C4-2B (cell line): ENCODE results near the gene SEMA5A.

Source experiments
- H3K27ac ChIP-seq: fragments of 450-650 bp; 2 replicates; pipeline ENCODE4 v1.5.1; 2017
- ZFX ChIP-seq: fragments of 450-650 bp; IDR thresholded peaks from 2 replicates; pipeline ENCODE4 v1.6.1; 2017
- TF ChIP-seq, protein P1 (sequence below): fragments of 450-650 bp; conservative IDR thresholded peaks from 2 replicates; pipeline ENCODE4 v1.5.1; 2017; ENCODE audit warnings: mild to moderate bottlenecking

The SEMA5A gene

DNA sequence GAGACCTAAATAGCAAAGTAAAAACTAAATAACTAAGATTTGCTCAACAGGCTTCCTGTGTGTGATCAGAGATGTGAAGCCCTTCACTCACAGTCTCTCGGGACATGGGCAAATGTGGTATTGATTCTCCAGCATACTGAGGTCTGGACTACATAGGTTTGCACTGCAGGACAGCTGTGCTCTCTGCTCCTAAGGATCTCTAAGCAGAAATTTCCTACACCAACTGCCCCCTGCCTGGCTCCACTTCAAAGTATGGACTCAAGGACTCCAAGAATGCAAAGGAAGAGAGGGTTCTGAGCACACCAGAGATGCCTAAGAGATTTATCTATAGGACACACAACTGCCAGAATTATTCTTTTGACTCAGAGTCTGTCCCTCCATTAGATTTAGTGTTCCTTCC, 487.2 kb downstream of the SEMA5A start:
- no peak overlapping the region for H3K27ac ChIP-seq

DNA sequence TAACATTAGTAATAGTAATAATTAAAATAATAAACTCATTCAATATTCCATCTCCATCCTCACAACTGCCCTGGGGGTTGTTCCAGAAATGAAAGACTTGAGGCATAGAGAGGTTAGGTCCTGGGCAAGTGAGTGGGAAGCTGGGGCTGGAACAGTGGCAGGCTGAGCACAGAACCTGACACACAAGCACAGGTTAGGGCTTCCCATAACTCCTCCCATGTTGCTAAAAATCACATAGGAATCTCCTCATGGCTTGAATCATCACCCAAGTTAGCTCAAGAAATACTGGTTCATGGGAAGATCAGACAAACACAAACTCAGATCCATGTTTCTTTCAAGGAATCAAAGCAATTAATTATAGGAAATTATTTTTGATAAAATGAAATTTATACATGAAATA, 487.7 kb downstream of the SEMA5A start:
- no peak overlapping the region for H3K27ac ChIP-seq
- TF ChIP-seq ZFX = no peak
- TF ChIP-seq, protein P1, sequence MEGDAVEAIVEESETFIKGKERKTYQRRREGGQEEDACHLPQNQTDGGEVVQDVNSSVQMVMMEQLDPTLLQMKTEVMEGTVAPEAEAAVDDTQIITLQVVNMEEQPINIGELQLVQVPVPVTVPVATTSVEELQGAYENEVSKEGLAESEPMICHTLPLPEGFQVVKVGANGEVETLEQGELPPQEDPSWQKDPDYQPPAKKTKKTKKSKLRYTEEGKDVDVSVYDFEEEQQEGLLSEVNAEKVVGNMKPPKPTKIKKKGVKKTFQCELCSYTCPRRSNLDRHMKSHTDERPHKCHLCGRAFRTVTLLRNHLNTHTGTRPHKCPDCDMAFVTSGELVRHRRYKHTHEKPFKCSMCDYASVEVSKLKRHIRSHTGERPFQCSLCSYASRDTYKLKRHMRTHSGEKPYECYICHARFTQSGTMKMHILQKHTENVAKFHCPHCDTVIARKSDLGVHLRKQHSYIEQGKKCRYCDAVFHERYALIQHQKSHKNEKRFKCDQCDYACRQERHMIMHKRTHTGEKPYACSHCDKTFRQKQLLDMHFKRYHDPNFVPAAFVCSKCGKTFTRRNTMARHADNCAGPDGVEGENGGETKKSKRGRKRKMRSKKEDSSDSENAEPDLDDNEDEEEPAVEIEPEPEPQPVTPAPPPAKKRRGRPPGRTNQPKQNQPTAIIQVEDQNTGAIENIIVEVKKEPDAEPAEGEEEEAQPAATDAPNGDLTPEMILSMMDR = no peak

More for the DNA sequence above, 487.2 kb downstream of the SEMA5A start:
- TF ChIP-seq ZFX = no peak
- TF ChIP-seq, protein P1 = no peak

DNA sequence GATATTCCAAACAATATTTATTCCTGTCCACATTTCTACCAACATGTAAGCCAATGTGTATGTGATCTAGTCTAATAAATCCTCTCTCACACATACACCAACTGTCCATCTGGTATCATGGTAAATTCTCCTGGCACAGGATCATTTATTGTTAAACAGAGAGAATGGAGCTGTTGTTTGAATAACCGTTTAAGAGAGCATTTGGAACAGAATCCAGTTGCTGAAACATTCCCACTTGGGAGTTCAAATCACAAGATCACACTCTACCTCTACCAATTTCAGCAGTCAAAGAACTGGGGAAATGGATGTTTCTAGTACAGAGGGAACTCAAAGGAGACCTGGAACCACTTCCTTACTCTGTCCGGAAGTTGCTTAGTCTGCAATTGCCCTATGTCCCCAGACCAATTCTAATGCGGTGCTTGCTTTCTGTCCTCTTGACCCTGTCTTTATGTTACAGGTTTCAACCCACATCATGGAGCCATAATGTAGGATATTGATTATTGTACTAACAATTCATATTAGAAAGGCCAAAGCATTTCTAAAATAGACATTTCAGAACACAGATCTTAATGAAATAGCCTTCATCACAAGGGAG, 488.4 kb downstream of the SEMA5A start:
- TF ChIP-seq, protein P1 = no peak
- TF ChIP-seq ZFX = no peak
- no peak overlapping the region for H3K27ac ChIP-seq

DNA sequence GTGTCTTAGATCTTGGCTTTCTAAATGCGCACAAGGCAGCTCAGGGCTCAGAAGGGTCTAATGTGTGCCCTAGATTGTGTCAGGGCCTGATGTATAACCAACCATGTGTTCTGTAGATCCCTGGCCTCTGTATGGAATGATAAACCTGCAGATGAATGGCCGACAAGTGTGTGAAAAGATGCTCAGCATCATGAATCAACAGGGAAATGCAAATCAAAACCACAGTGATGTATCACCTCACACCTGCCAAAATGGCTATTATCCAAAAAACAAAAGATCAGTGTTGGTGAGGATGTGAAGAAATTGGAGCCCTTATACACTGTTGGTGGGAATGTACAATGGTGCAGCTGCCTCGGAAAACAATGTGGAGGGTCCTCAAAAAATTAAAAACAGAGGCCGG, 489.8 kb downstream of the SEMA5A start:
- no peak overlapping the region for H3K27ac ChIP-seq
- TF ChIP-seq, protein P1 = no peak
- TF ChIP-seq ZFX = no peak

DNA sequence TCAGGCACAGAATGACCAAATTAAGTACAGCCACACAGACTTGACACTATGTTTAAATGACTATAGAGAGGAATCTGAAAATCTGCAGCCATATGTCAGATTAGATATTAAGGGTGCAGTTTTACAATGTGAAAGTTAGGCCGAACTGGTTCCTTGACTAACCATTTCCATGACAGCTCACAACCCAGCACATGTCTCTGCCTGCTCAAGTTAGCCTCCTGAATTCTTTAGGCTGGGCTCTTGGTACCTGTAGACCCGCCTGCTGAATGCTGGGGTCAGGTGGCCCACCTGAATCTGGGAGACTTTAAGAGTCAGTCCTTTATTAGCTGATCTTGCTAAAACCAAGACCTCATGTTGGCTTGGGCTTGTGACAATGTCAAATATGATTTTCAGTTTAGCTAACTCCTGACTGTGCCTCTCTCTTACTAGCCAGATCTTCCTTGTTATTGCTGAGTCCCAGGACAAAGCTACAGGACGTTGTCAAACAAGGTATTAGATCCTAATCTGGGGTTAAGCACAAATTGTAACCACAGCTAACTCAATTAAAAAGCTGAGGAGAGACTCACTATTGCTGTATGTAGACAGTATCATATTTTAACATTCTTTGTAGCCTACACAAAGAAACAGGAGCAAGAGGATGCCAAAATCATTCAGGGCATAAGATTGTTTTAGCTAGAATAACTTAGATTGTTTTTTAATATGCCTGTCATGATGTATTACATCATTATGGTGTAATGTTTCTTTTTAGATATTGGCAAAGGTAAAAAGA, 490.9 kb downstream of the SEMA5A start:
- H3K27ac ChIP-seq = no peak overlapping the region
- TF ChIP-seq ZFX = no peak
- TF ChIP-seq, protein P1 = no peak

DNA sequence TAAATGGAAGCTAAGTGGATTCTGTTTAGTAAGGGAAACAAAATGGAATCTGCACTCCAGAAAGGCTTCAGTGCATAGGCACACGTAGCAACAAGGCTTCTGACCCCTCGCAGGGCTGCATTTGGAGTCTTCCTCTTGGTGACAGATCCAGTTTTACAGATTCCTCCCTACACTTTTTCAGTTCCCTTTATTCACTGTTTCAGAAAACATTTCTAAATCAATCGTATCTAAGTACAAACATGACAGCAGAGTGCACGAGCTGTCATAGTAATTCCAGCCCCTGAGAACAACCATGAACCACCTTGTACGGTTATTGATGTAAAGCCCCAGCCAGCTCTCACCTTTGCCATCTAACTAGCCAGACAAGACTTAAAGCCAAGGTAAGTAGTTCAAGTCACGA, 491.6 kb downstream of the SEMA5A start:
- H3K27ac ChIP-seq = no peak overlapping the region
- TF ChIP-seq ZFX = no peak
- TF ChIP-seq, protein P1 = no peak

DNA sequence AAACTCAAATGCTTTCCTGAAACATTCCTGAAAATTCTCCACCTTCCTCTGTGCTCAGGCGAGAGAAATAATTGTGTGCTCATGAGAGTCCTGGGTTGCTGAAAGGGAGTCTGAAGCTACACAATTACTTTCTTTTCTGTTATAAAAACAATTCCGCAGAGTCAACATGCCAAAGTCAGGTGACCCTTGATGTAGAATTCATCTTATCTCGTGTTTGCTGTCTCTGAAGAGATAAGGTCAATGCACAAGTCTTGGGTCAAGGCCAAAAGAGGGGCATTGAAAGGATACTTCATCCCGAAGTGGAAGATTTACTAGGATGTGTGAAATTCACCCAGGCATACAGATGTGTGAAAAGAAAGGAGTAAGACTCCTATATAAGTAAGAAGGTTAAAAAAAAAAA, 493.5 kb downstream of the SEMA5A start:
- TF ChIP-seq, protein P1 = no peak
- no peak for TF ChIP-seq ZFX
- H3K27ac ChIP-seq = no peak overlapping the region
